ENCODE measurements around the gene MAPRE3.

DNA sequence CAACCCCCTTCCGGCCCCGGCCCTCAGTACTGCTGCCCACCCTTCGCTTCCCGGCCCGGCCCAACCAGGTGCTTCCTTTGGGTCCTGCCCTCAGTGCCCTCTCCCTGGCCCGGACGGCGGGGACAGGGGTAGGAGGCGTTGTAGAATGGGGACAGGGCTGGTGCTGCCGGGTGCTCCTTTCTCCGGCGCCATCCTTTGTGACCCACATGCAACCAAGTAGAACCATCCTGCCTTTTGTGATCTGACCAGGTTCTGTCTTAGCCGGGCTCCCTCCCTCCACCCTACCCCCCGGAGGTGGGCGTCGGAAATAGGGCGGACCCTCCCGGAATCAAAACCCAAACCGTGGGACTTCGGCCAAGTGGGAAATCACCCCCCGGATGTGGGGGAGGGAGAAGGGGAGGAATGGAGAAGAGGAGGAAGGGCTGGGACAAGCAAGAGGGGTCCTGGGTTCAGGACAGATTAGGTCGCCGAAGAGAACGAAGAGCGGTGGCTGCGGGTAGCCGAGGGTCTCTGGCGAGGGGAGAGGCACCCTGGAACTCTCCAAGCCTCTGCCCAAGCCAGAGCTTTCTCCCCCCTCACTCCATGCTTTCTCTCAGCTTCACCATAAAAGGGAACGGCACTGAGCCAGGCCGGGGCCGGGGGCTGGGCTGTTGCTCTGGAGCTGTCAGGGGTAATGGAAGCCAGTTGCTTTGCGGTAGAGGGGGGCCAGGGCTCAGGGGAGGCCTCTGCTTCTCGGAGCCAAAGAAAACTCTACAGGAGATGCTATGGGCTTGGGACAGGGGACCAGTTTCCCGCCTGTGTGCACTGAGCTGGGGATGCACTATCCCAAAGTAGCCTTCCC, 101.8 kb downstream of the MAPRE3 start:
- TF ChIP-seq, protein P1, sequence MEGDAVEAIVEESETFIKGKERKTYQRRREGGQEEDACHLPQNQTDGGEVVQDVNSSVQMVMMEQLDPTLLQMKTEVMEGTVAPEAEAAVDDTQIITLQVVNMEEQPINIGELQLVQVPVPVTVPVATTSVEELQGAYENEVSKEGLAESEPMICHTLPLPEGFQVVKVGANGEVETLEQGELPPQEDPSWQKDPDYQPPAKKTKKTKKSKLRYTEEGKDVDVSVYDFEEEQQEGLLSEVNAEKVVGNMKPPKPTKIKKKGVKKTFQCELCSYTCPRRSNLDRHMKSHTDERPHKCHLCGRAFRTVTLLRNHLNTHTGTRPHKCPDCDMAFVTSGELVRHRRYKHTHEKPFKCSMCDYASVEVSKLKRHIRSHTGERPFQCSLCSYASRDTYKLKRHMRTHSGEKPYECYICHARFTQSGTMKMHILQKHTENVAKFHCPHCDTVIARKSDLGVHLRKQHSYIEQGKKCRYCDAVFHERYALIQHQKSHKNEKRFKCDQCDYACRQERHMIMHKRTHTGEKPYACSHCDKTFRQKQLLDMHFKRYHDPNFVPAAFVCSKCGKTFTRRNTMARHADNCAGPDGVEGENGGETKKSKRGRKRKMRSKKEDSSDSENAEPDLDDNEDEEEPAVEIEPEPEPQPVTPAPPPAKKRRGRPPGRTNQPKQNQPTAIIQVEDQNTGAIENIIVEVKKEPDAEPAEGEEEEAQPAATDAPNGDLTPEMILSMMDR (IDR thresholded peaks at IDR 0.05), result no peak
- TF ChIP-seq EP300 (IDR thresholded peaks at IDR 0.05) (no peak), POLR2A (IDR thresholded peaks at IDR 0.05) (no peak)
